Spinal cord (tissue), 10 donors: ENCODE data around the gene PDCD11. TPM values are rescaled to one million over a fixed set of nuclear protein-coding genes. Genes with fewer than 3 reads are reported as not detected.
A peak's percentile ranks its signal among the peaks of the same experiment; 100 is the strongest.
"Not testable (repeated sequence)": the region's sequence is repeated elsewhere in the genome, so short reads cannot be mapped to it uniquely, and the experiment has no call there.

Experiments
- DNase-seq, 6 donors: peaks; one replicate each; pipeline versions ENCODE4 v3.0.0 to v3.0.0-alpha.2; 2013 to 2015; ENCODE audit warnings: low spot score in 6 of 6, low read depth in 4 of 6
- H3K27ac ChIP-seq: one replicate; pipeline ENCODE4 v1.5.1; 2013; ENCODE audit warnings: low read depth, low read length, control low read depth
- H3K27me3 ChIP-seq: one replicate; pipeline ENCODE4 v1.6.1; 2013; ENCODE audit warnings: low read length; ENCODE audit not compliant: control insufficient read depth, insufficient read depth
- H3K36me3 ChIP-seq: one replicate; pipeline ENCODE4 v1.6.1; 2013; ENCODE audit warnings: low read length; ENCODE audit not compliant: control insufficient read depth, insufficient read depth
- H3K4me1 ChIP-seq: one replicate; pipeline ENCODE4 v1.6.1; 2013; ENCODE audit warnings: low read length; ENCODE audit not compliant: control insufficient read depth, insufficient read depth
- H3K4me3 ChIP-seq: one replicate; pipeline ENCODE4 v1.5.1; 2013; ENCODE audit warnings: low read depth, low read length, control low read depth
- H3K9me3 ChIP-seq: one replicate; pipeline ENCODE4 v1.6.1; 2013; ENCODE audit warnings: low read length; ENCODE audit not compliant: control insufficient read depth, insufficient read depth
- WGBS: methylation state at CpG from one replicate; pipeline ENCODE4 v1.1.5; 2013; ENCODE audit warnings: missing lambda C conversion rate; ENCODE audit not compliant: insufficient coverage; 5-methylcytosine and 5-hydroxymethylcytosine counted together
- long read RNA-seq, 4 donors: transcript quantifications; one replicate each; lab custom pipeline, GENCODE V29; 2026
- polyA plus RNA-seq, 2 donors: library from polyadenylated mRNA; unstranded; fragments of 120-200 nt; gene quantifications; one replicate each; pipeline ENCODE4 v1.2.1, GENCODE V29; 2013; ENCODE audit not compliant: insufficient read length in 2 of 2
- total RNA-seq, 2 donors: library from RNA; depleted of rRNA in 1 of 2; stranded (reverse); fragments of 120-200 nt in 1 of 2; fragments of >200 nt in 1 of 2; gene quantifications; one replicate each; pipeline versions ENCODE4 v1.2.3 to v1.2.4, GENCODE V29; 2013 to 2014
- donor health status: healthy.

Gene PDCD11, protein sequence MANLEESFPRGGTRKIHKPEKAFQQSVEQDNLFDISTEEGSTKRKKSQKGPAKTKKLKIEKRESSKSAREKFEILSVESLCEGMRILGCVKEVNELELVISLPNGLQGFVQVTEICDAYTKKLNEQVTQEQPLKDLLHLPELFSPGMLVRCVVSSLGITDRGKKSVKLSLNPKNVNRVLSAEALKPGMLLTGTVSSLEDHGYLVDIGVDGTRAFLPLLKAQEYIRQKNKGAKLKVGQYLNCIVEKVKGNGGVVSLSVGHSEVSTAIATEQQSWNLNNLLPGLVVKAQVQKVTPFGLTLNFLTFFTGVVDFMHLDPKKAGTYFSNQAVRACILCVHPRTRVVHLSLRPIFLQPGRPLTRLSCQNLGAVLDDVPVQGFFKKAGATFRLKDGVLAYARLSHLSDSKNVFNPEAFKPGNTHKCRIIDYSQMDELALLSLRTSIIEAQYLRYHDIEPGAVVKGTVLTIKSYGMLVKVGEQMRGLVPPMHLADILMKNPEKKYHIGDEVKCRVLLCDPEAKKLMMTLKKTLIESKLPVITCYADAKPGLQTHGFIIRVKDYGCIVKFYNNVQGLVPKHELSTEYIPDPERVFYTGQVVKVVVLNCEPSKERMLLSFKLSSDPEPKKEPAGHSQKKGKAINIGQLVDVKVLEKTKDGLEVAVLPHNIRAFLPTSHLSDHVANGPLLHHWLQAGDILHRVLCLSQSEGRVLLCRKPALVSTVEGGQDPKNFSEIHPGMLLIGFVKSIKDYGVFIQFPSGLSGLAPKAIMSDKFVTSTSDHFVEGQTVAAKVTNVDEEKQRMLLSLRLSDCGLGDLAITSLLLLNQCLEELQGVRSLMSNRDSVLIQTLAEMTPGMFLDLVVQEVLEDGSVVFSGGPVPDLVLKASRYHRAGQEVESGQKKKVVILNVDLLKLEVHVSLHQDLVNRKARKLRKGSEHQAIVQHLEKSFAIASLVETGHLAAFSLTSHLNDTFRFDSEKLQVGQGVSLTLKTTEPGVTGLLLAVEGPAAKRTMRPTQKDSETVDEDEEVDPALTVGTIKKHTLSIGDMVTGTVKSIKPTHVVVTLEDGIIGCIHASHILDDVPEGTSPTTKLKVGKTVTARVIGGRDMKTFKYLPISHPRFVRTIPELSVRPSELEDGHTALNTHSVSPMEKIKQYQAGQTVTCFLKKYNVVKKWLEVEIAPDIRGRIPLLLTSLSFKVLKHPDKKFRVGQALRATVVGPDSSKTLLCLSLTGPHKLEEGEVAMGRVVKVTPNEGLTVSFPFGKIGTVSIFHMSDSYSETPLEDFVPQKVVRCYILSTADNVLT (N-terminal part only)
- total RNA-seq = 10 to 100 TPM; 20.3 to 26.4 TPM
- 10 to 100 TPM; 21.8 to 27.3 TPM for polyA plus RNA-seq
- long read RNA-seq, donor 1, partial matches to known transcripts = 0 of 3 reads
- long read RNA-seq, donor 1, other reads (novel, unspliced or antisense) = 0 of 3 reads
- long read RNA-seq, donor 2 = 0 reads
- long read RNA-seq, donor 3 = 0 reads
- long read RNA-seq, donor 4, partial matches to known transcripts = 0 of 2 reads
- long read RNA-seq, donor 4, other reads (novel, unspliced or antisense) = 0 of 2 reads

DNA sequence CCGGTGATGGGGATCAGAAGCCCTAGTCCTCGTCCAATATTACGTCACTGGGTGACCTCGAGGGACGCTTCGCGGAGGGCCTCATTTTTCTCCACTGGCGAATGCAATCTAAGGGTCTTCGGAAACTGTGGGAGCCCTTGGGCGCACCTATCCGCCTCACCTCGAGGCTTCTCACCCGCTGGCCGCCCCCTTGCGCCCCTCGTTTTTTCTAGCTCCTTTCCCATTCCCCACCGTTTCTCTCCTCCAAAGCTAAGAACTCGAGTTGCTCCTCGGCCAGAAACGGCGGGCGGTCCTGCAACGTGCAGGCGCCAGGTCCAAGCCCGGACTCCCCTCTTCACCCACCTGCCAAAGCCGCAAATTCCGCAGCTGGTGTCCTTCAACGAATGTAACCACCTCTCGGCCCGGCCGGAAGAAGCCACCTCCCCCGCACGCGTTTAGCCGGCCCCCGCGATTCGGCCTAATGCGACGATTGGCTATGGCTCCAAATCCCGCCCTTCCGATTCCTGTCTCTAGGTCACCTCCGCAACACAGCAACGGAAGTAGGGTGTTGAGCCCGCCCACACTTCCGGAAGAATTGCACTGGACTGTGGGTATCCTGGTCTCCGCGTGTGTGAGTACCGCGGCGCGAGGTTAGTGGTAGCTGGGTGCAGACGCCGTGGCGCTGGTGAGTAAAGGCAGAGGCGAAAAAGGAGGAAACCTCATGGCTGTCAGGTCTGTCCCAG lies at the start of gene PDCD11, which contains the start of gene ATP5MK:
Gene PDCD11, plus strand, starts transcription at position 560 of the 722 bp plus-strand sequence. CDS start 1,801 bp downstream, outside the sequence.
Gene ATP5MK, minus strand, starts transcription at position 409 of the 722 bp plus-strand sequence. CDS start 4,018 bp downstream, outside the sequence.
- Histone ChIP-seq H3K27ac (peak within 1 kb of the TSS; percentile 76), H3K4me3 (peak within 1 kb of the TSS; percentile 96), H3K9me3 (no peaks in the 10 kb centered on the region), H3K27me3 (no peaks in the 10 kb centered on the region), H3K36me3 (peaks cover 39% of the 10 kb centered on the region), H3K4me1 (peaks cover 18% of the 10 kb centered on the region)
- DNase-seq = peak; percentile 90 to 99 (median 94)
- WGBS = under 1% methylated on average over 54 of the region's 56 CpGs

DNA sequence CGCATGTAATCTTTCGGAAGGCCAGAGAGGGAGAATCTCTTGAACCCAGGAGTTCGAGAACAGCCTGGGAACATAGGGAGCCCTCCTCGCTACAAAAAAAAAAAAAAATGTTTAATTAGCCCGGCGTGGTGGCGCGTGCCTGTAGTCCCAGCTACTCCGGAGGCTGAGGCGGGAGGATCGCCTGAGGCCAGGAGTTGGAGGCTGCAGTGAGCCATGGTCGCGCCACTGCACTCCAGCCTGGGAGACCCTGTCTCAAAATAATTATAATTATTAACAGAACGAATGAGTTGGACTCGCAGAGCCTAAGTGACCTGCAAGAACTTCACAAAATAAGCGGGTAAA lies 46.3 kb upstream of the PDCD11 start:
- Histone ChIP-seq H3K4me3 (peak overlapping the region; percentile 65), H3K36me3 (peaks cover 22% of the 10 kb centered on the region), H3K27ac (peak overlapping the region; percentile 89), H3K27me3 (no peaks in the 10 kb centered on the region), H3K9me3 (no peaks in the 10 kb centered on the region), H3K4me1 (peaks cover 17% of the 10 kb centered on the region)
- 58% methylated on average over 8 of the region's 16 CpGs for WGBS
- peak in 1 of 6 donors; percentile 1 for DNase-seq

DNA sequence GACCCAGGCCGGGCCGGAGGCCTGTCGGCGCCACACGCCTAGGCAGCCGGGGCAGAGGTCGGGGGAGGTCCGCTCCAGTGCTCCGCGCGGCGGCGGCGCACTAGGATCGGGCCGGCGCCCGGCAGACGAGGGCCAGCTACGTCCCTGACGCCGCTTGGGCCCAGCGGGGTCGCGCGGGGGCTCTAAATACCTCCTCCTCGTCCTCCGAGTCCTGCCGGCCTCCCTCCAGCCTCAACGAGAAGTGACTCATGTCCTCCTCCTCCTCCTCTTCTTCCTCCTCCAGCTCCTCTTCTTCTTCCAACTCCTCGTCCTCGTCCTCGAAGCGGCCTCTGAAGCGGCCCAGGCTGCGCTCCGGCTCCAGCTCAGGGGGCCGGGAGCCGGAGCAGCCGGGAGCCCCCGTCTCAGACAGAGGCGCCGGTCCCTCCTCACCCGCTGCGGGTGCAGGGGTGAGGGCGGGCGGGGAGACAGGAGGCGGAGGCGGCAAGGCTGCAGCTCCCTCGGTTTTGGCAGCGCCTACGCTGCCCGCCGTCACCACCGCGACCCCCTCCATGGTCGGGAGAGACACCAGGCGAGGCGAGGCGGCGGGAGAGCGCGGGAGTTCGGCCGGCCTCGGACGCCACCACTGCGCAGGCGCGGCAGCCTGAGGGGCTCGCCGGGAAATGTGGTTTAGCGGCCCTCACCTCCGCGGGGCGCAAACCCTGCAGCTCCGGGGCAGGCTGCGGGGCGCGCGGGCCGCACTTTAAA lies 45.7 kb upstream of the PDCD11 start, which contains the start of gene PCGF6:
Gene PCGF6, minus strand, starts transcription at position 624 of the 744 bp plus-strand sequence. Its CDS starts 74 bp downstream, at position 550.
- Histone ChIP-seq H3K4me1 (peaks cover 17% of the 10 kb centered on the region), H3K36me3 (peaks cover 18% of the 10 kb centered on the region), H3K27me3 (no peaks in the 10 kb centered on the region), H3K9me3 (no peaks in the 10 kb centered on the region), H3K27ac (peak within 1 kb of the TSS; percentile 89), H3K4me3 (peak within 1 kb of the TSS; percentile 65)
- peak; percentile 70 to 96 (median 85) for DNase-seq
- WGBS = 0% methylated on average over 82 of the region's 82 CpGs

DNA sequence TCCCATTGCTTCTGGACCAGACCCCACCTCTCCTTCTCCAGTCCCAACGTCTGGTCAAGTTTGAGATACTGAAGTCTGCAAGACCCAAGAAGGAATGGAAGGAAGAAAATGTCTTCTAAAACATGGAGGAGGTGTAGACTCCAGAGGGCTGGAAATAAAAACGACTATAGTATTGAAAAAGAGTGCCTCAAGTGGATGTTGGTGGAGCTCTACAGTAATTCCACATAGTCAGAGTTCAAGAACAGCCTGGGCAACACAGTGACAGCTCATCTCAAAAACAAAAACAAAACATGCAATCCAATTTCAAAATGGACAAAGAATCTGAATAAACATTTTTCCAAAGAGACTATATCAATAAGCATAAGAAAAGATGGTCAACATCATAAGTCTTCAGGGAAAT lies 43.1 kb upstream of the PDCD11 start:
- DNase-seq = no peak
- no peak overlapping the region for H3K27ac ChIP-seq
- no peaks in the 10 kb centered on the region for H3K27me3 ChIP-seq
- WGBS = 33% methylated on average over 1 of the region's 2 CpGs
- peaks cover 17% of the 10 kb centered on the region for H3K4me1 ChIP-seq
- peaks cover 5% of the 10 kb centered on the region for H3K36me3 ChIP-seq
- H3K9me3 ChIP-seq = no peaks in the 10 kb centered on the region
- H3K4me3 ChIP-seq = no peak overlapping the region

DNA sequence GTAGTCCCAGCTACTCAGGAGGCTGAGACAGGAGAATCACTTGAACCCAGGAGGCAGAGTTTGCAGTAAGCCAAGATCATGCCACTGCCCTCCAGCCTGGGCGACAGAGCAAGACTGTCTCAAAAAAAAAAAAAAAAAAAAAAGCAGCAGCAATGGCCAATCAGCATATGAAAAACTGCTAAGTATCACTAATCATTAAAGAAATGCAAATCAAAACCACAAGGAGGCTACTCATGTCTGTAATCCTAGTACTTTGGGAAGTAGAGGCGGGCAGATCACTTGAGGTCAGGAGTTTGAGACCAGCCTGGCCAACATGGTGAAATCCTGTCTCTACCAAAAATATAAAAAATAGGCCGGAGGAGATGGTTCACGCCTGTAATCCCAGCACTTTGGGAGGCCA lies 41.9 kb upstream of the PDCD11 start:
- WGBS = 100% methylated on average over 1 of the region's 4 CpGs
- peaks cover 11% of the 10 kb centered on the region for H3K4me1 ChIP-seq
- not testable (repeated sequence) for H3K27ac ChIP-seq, DNase-seq, H3K27me3 ChIP-seq, H3K4me3 ChIP-seq, H3K36me3 ChIP-seq, H3K9me3 ChIP-seq

DNA sequence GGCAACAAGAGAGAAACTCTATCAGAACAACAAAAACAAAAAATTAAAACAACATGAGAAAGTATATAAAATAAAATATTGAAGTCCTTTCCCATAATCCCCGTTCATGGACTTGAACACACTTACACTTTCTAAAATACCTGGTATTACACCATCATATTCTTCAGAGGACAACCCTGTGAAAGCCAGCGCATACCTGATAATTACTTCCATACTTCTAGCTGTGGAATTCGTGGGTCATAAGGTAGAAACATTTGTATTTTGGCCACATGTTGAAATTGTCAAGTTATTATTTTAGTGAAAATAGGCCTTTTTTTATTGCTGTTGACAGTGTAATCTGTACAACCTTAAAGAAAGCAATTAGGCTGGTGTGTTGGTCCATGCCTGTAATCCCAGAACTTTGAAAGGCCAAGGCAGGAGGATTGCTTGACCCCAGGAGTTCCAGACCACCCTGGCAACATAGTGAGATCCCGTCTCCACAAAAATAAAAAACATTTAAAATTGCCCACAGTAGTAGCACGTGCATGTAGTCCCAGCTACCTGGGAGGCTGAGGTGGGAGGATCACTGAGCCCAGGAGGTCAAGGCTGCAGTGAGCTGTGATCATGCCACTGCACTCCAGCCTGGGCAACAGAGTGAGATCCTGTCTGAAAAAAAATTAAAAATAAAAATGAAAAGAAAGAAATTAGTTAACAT lies 40.4 kb upstream of the PDCD11 start:
- H3K36me3 ChIP-seq = no peaks in the 10 kb centered on the region
- no peak overlapping the region for H3K27ac ChIP-seq
- no peaks in the 10 kb centered on the region for H3K27me3 ChIP-seq
- no peaks in the 10 kb centered on the region for H3K9me3 ChIP-seq
- H3K4me1 ChIP-seq = peaks cover 4% of the 10 kb centered on the region
- DNase-seq = no peak
- H3K4me3 ChIP-seq = no peak overlapping the region
- WGBS = no CpG with 5 or more reads among the region's 5 CpGs

DNA sequence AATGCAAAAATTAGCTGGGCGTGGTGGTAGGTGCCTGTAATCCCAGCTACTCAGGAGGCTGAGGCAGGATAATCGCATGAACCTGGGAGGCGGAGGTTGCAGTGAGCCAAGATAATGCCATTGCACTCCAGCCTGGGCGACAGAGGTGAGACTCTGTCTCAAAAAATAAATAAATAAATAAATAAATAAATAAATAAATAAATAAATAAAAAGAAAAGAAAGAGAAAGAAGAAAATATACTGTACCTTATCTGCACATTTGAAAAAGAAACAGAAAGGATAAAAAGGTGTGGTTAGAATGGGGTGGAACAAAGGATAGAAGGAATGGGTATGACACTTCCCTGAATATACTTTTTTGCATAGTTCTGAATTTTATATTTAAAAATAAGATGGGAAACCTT lies 36.9 kb upstream of the PDCD11 start:
- WGBS = 94% methylated on average over 3 of the region's 4 CpGs
- not testable (repeated sequence) for DNase-seq, H3K4me1 ChIP-seq, H3K4me3 ChIP-seq, H3K27me3 ChIP-seq, H3K27ac ChIP-seq, H3K9me3 ChIP-seq, H3K36me3 ChIP-seq

DNA sequence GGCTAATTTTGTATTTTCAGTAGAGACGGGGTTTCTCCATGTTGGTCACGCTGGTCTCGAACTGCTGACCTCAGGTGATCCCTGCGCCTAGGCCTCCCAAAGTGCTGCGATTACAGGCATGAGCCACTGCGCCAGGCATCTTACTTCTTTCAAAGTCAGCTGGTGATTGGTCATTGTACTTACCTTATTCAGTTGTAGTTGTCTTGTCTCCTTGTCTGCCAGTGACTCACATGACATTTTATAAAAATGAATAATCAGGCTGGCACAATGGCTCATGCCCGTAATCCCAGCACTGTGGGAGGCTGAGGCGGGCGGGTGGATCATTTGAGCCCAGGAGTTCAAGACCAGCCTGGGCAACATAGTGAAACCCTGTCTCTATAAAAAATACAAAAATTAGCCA lies 35.6 kb upstream of the PDCD11 start:
- WGBS = 92% methylated on average over 8 of the region's 9 CpGs
- not testable (repeated sequence) for H3K27ac ChIP-seq, H3K36me3 ChIP-seq, H3K9me3 ChIP-seq, DNase-seq, H3K4me1 ChIP-seq, H3K27me3 ChIP-seq, H3K4me3 ChIP-seq
